Fibroblast of skin of left quadriceps (primary cell): ENCODE data around the gene SEC24C.

Experiments used
- DNase-seq, 2 experiments: peaks; one replicate each; pipeline ENCODE4 v3.0.0-alpha.2; 2013; ENCODE audit warnings: low read depth in 2 of 2

Gene SEC24C

GRCh38 chr10:73813333-73813732 is 69.2 kb downstream of the SEC24C start:
- no peak for DNase-seq

GRCh38 chr10:73814276-73814895 is 70.2 kb downstream of the SEC24C start:
- DNase-seq, result no peak

GRCh38 chr10:73814896-73815718 is 70.9 kb downstream of the SEC24C start:
- DNase-seq, result no peak

- no peak for DNase-seq
Measured at GRCh38 chr10:73815719-73816030, 71.5 kb downstream of the SEC24C start.

- no peak for DNase-seq
Measured at GRCh38 chr10:73816917-73817729, 73.0 kb downstream of the SEC24C start.

- no peak for DNase-seq
Measured at GRCh38 chr10:73817826-73818225, 73.7 kb downstream of the SEC24C start.

GRCh38 chr10:73818402-73818801 is 74.2 kb downstream of the SEC24C start:
- no peak for DNase-seq

- DNase-seq, result no peak
Measured at GRCh38 chr10:73819081-73819480, 74.9 kb downstream of the SEC24C start.

GRCh38 chr10:73819513-73820093 is 75.4 kb downstream of the SEC24C start:
- no peak for DNase-seq
